SK-N-MC (cell line): ENCODE results near the gene SMCP.

Source experiments
- EZH2 ChIP-seq: fragments of 200-600 bp; sonication (generic); IDR thresholded peaks from one replicate; pipeline ENCODE4 v1.6.1; 2017; ENCODE audit warnings: antibody characterized with exemption
- POLR2AphosphoS5 ChIP-seq: IDR thresholded peaks from 2 replicates; pipeline ENCODE4 v1.6.1; 2012; ENCODE audit warnings: mild to moderate bottlenecking, low read depth, low read length, borderline replicate concordance

DNA sequence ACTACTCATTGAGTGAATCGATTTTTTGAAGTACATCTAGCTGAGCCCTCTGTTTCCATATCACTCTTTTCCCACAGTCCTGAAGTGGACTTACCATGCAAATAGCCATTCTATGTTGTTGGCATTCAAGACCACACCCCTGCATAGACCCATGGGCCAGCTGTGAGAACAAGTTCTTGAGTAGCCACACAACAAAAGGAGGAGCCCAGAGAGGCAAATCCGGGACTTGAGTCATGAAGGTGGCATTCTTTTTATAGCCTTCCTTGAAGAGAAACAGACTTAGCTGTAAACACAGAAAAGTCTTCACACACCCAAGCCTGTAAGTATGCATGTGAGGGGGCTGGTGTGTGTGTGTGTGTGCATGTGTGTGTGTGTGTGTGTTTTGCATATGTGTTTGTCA is 55.1 kb downstream of the SMCP start:
- TF ChIP-seq POLR2AphosphoS5 = no peak
- no peak for TF ChIP-seq EZH2
